HEK293 (cell line): ENCODE results near the gene CD2AP.

ENCODE experiments used
- CTCF ChIA-PET: fragments of 350-600 bp; formaldehyde crosslinking; extraction: SDS; loops from one replicate; lab custom pipeline; 2021; ENCODE audit warnings: antibody characterized with exemption; lab: Yijun Ruan, JAX
- POLR2A ChIA-PET: fragments of 300-600 bp; formaldehyde crosslinking; extraction: SDS; loops from one replicate; lab custom pipeline; 2020; ENCODE audit warnings: antibody characterized with exemption, inconsistent platforms; lab: Yijun Ruan, JAX
- H3K27ac ChIP-seq: fragments of 200-500 bp; sonication (Bioruptor generic); 2 replicates; pipeline ENCODE4 v1.5.1; 2014; ENCODE audit warnings: low read depth, low read length, control low read depth, inconsistent platforms; ENCODE audit errors: extremely low read depth
- H3K36me3 ChIP-seq, 2 experiments: fragments of 200-500 bp in 1 of 2; sonication (Bioruptor generic) in 1 of 2; 1 replicate in 1 of 2; 2 replicates in 1 of 2; pipeline ENCODE4 v1.5.1; 2014 to 2017; ENCODE audit warnings: inconsistent platforms in 2 of 2, low read length in 2 of 2; ENCODE audit not compliant: control insufficient read depth in 2 of 2, insufficient read depth in 1 of 2
- H3K4me1 ChIP-seq: fragments of 200-500 bp; sonication (Bioruptor generic); 2 replicates; pipeline ENCODE4 v1.5.1; 2014; ENCODE audit warnings: mild to moderate bottlenecking, low read length, inconsistent platforms; ENCODE audit not compliant: control insufficient read depth, insufficient read depth
- H3K4me3 ChIP-seq: 2 replicates; pipeline ENCODE4 v1.5.1; 2011; ENCODE audit warnings: low read depth, mild to moderate bottlenecking, control low read depth, low read length, moderate library complexity
- H3K9me3 ChIP-seq: fragments of 200-500 bp; sonication (Bioruptor generic); 2 replicates; pipeline ENCODE4 v1.5.1; 2014; ENCODE audit warnings: low read depth, low read length, inconsistent platforms; ENCODE audit not compliant: control insufficient read depth, insufficient read depth
- KLF9 ChIP-seq: fragments of 450-650 bp; formaldehyde crosslinking; IDR thresholded peaks from 2 replicates; pipeline ENCODE4 v1.5.1; 2016; ENCODE audit warnings: missing biosample characterization, missing genetic modification characterization, low read depth
- PRDM10 ChIP-seq: fragments of 450-650 bp; formaldehyde crosslinking; IDR thresholded peaks from 2 replicates; pipeline ENCODE4 v1.5.1; 2016; ENCODE audit warnings: missing biosample characterization, missing genetic modification characterization
- ZBTB10 ChIP-seq: fragments of 450-650 bp; formaldehyde crosslinking; IDR thresholded peaks from 2 replicates; pipeline ENCODE4 v1.5.1; 2016; ENCODE audit warnings: missing biosample characterization, missing genetic modification characterization
- ZNF155 ChIP-seq: fragments of 450-650 bp; formaldehyde crosslinking; IDR thresholded peaks from 2 replicates; pipeline ENCODE4 v1.5.1; 2016; ENCODE audit warnings: missing biosample characterization, missing genetic modification characterization
- ZNF473 ChIP-seq: fragments of 450-650 bp; formaldehyde crosslinking; IDR thresholded peaks from 2 replicates; pipeline ENCODE4 v1.5.1; 2017; ENCODE audit warnings: missing biosample characterization, missing genetic modification characterization
- ZNF560 ChIP-seq: fragments of 450-650 bp; formaldehyde crosslinking; IDR thresholded peaks from 2 replicates; pipeline ENCODE4 v1.5.1; 2017; ENCODE audit warnings: missing biosample characterization, missing genetic modification characterization, borderline replicate concordance
- TF ChIP-seq, protein P1 (sequence below): fragments of 450-650 bp; formaldehyde crosslinking; IDR thresholded peaks from 2 replicates; pipeline ENCODE4 v1.5.1; 2016; ENCODE audit warnings: missing biosample characterization, missing genetic modification characterization
- TF ChIP-seq, protein P2 (sequence below): fragments of 450-650 bp; formaldehyde crosslinking; IDR thresholded peaks from 2 replicates; pipeline ENCODE4 v1.5.1; 2016; ENCODE audit warnings: missing biosample characterization, missing genetic modification characterization

Gene CD2AP

GRCh38 chr6:47473791-47474346 lies 3.7 kb upstream of the CD2AP start:
- Histone ChIP-seq H3K9me3 (no peaks in the 10 kb centered on the region), H3K27ac (no peak overlapping the region), H3K4me3 (no peak overlapping the region), H3K36me3 (no peaks in the 10 kb centered on the region), H3K4me1 (no peaks in the 10 kb centered on the region)
- ChIA-PET POLR2A (interaction anchor here (0.6 to 0.8 kb wide), 2 partner anchors 16 to 105 kb away, joined by 3 to 4 read pairs; no protein-coding TSS in a partner anchor), CTCF (interaction anchor here (0.6 kb wide), 1 partner anchor 122 kb away, joined by 3 read pairs; no protein-coding TSS in a partner anchor)
- TF ChIP-seq ZNF155 (tag by site-specific recombination) (no peak), PRDM10 (tag by site-specific recombination) (0 out of 2 replicates have a peak, but pooled peaks have one; percentile 26), KLF9 (no peak)

DNA sequence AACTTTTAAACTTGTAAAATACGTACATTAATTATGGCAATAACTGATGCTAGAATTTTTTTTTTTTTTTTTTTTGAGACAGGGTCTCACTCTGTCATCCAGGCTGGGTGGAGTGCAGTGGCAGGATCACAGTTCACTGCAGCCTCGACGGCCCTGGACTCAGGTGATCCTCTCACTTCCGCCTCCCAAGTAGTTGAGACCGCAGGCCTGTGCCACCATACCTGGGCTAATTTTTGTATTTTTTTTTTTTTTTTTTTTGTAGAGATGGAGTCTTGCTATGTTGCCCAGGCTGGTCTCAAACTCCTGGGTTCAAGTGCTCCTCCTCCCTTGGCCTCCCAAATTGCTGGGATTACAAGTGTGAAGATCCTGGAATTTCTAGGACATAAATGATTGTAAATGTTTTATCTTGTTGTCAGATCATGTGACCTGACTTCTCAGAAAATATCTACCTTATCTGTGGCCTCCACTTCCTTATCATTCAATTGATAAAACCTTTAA lies 2.2 kb upstream of the CD2AP start:
- Histone ChIP-seq H3K9me3 (no peaks in the 10 kb centered on the region), H3K36me3 (no peaks in the 10 kb centered on the region), H3K27ac (no peak overlapping the region), H3K4me3 (no peak overlapping the region), H3K4me1 (peaks cover 3% of the 10 kb centered on the region; the same call in 1 of the 2 replicates)
- ChIA-PET CTCF (interaction anchor here (3.6 kb wide), 1 partner anchor 61 kb away, joined by 22 read pairs; no protein-coding TSS in a partner anchor), POLR2A (no interaction called here)
- TF ChIP-seq, protein P1, sequence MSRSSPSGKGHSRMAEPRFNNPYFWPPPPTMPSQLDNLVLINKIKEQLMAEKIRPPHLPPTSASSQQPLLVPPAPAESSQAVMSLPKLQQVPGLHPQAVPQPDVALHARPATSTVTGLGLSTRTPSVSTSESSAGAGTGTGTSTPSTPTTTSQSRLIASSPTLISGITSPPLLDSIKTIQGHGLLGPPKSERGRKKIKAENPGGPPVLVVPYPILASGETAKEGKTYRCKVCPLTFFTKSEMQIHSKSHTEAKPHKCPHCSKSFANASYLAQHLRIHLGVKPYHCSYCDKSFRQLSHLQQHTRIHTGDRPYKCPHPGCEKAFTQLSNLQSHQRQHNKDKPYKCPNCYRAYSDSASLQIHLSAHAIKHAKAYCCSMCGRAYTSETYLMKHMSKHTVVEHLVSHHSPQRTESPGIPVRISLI (tag by site-specific recombination), result peak; percentile 87
- TF ChIP-seq, protein P2, sequence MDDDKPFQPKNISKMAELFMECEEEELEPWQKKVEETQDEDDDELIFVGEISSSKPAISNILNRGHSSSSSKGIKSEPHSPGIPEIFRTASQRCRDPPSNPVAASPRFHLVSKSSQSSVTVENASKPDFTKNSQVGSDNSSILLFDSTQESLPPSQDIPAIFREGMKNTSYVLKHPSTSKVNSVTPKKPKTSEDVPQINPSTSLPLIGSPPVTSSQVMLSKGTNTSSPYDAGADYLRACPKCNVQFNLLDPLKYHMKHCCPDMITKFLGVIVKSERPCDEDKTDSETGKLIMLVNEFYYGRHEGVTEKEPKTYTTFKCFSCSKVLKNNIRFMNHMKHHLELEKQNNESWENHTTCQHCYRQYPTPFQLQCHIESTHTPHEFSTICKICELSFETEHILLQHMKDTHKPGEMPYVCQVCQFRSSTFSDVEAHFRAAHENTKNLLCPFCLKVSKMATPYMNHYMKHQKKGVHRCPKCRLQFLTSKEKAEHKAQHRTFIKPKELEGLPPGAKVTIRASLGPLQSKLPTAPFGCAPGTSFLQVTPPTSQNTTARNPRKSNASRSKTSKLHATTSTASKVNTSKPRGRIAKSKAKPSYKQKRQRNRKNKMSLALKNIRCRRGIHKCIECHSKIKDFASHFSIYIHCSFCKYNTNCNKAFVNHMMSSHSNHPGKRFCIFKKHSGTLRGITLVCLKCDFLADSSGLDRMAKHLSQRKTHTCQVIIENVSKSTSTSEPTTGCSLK (tag by site-specific recombination), result no peak
- TF ChIP-seq ZBTB10 (tag by site-specific recombination), result no peak
- TF ChIP-seq ZNF560 (tag by site-specific recombination), result no peak
- TF ChIP-seq ZNF155 (tag by site-specific recombination), result no peak
- no peak for TF ChIP-seq ZNF473
